ENCODE measurements around the gene CDYL. TPM values are rescaled to one million over a fixed set of nuclear protein-coding genes. Genes with fewer than 3 reads are reported as not detected.

The CDYL gene
- total RNA-seq, 1 experiment from 2014 or later: 60.8 TPM

DNA sequence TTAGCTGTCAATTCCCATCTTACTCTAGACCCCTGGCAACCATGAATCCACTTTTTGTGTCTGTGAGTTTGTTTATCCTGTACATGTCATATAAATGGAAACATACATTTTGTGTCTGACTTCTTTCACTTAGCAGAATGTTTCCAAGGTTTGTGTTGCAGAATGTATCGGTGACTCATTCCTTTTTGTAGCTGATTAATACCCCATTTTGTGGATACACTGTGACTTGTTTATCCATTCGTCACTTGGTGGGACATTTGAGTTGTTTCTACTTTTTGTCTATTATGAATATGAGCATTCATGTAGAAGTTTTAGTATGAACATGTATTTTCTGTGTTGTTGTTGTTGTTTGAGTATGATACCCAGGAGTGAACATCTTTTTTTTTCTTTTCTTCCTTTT, 21.4 kb downstream of the CDYL start:
- Histone ChIP-seq H3K27me3 (ENCODE audit: insufficient read depth, low read depth) (no peaks in the 10 kb centered on the region), H2AFZ (no peak overlapping the region), H3K9me3 (ENCODE audit: insufficient read depth, low read depth) (no peaks in the 10 kb centered on the region), H3K36me3 (ENCODE audit: low read depth) (no peaks in the 10 kb centered on the region), H3K79me2 (ENCODE audit: low read depth) (peaks cover 68% of the 10 kb centered on the region), H3K27ac (no peak overlapping the region), H4K20me1 (ENCODE audit: insufficient read depth) (no peaks in the 10 kb centered on the region), H3F3A (ENCODE audit: insufficient read depth, low read depth) (no peaks in the 10 kb centered on the region), H3K4me2 (no peak overlapping the region), H3K4me3 (no peak overlapping the region), H3K4me1 (replicated peaks; ENCODE audit: insufficient read depth) (no peaks in the 10 kb centered on the region), H3K9me2 (ENCODE audit: insufficient read depth) (no peaks in the 10 kb centered on the region)
- no TSS peak for BruUV-seq (replicated peaks)
- intact Hi-C loops (cut with micrococcal nuclease; ENCODE audit: unreplicated experiment): no loop called here
- TF ChIP-seq, protein P1, sequence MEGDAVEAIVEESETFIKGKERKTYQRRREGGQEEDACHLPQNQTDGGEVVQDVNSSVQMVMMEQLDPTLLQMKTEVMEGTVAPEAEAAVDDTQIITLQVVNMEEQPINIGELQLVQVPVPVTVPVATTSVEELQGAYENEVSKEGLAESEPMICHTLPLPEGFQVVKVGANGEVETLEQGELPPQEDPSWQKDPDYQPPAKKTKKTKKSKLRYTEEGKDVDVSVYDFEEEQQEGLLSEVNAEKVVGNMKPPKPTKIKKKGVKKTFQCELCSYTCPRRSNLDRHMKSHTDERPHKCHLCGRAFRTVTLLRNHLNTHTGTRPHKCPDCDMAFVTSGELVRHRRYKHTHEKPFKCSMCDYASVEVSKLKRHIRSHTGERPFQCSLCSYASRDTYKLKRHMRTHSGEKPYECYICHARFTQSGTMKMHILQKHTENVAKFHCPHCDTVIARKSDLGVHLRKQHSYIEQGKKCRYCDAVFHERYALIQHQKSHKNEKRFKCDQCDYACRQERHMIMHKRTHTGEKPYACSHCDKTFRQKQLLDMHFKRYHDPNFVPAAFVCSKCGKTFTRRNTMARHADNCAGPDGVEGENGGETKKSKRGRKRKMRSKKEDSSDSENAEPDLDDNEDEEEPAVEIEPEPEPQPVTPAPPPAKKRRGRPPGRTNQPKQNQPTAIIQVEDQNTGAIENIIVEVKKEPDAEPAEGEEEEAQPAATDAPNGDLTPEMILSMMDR (conservative IDR thresholded peaks at IDR 0.05): no peak
- no peak for TF ChIP-seq EZH2 (IDR thresholded peaks at IDR 0.05; ENCODE audit: low read depth)
- CTCF ChIA-PET: no interaction called here
- POLR2A ChIA-PET (ENCODE audit: unreplicated experiment): no interaction called here
- DNase-seq: no peak

DNA sequence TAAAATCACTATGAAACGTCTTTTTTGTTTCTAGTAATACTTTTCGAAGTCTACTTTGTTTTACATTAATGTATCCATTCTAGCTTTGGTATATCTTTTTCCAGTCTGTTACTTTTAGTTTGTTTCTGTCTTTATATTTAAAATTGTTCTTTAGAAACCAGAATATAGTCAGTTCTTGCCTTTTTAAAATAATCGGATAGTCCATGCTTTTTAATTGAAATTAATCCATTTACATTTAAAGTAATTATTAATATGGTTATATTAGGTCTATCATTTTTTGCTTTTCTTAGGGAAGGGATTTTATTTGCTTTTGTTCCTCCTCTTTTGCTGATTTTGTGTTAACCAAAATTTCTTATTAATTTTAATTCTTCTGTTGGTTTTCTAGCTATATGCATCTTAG, 23.7 kb downstream of the CDYL start:
- BruUV-seq (replicated peaks): no TSS peak
- Histone ChIP-seq H3K4me1 (replicated peaks; ENCODE audit: insufficient read depth) (no peaks in the 10 kb centered on the region), H3F3A (ENCODE audit: insufficient read depth, low read depth) (no peaks in the 10 kb centered on the region), H2AFZ (no peak overlapping the region), H3K4me3 (no peak overlapping the region), H3K27me3 (ENCODE audit: insufficient read depth, low read depth) (no peaks in the 10 kb centered on the region), H3K27ac (no peak overlapping the region), H3K4me2 (no peak overlapping the region), H3K9me2 (ENCODE audit: insufficient read depth) (no peaks in the 10 kb centered on the region), H4K20me1 (ENCODE audit: insufficient read depth) (no peaks in the 10 kb centered on the region), H3K79me2 (ENCODE audit: low read depth) (peaks cover 60% of the 10 kb centered on the region), H3K9me3 (ENCODE audit: insufficient read depth, low read depth) (no peaks in the 10 kb centered on the region), H3K36me3 (ENCODE audit: low read depth) (no peaks in the 10 kb centered on the region)
- intact Hi-C loops (cut with micrococcal nuclease; ENCODE audit: unreplicated experiment): no loop called here
- TF ChIP-seq, protein P1 (conservative IDR thresholded peaks at IDR 0.05): no peak
- TF ChIP-seq EZH2 (IDR thresholded peaks at IDR 0.05; ENCODE audit: low read depth): no peak
- ChIA-PET POLR2A (ENCODE audit: unreplicated experiment) (interaction anchor here (0.7 kb wide), 1 partner anchor 19 kb away, joined by 5 read pairs; no protein-coding TSS in a partner anchor), CTCF (no interaction called here)
- no peak for DNase-seq

DNA sequence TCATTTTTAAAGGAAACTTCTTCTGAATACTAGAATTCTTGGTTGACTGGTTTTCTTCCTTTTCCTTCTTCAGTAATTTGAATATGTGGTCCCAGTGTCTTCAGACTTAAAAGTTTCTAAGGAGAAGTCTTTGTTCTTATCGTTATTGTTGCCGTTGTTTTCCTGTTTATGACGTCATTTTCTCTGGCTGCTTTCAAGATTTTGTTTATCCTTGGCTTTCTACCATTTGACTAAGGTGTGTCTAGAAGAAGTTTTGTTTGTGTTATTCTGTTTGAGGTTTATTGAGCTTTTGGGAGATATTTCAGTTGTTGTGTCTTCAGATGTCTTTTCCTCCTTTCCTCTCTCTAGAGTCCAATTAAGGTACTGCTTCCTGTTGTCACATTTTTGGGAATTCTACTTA, 24.5 kb downstream of the CDYL start:
- H4K20me1 ChIP-seq (ENCODE audit: insufficient read depth): no peaks in the 10 kb centered on the region

More for the DNA sequence above, 24.5 kb downstream of the CDYL start:
- H3F3A ChIP-seq (ENCODE audit: insufficient read depth, low read depth): no peaks in the 10 kb centered on the region
- ChIA-PET POLR2A (ENCODE audit: unreplicated experiment) (interaction anchor here (0.7 kb wide), 1 partner anchor 20 kb away, joined by 5 read pairs; no protein-coding TSS in a partner anchor), CTCF (no interaction called here)
- H3K27me3 ChIP-seq (ENCODE audit: insufficient read depth, low read depth): no peaks in the 10 kb centered on the region
- no peak for TF ChIP-seq EZH2 (IDR thresholded peaks at IDR 0.05; ENCODE audit: low read depth)
- TF ChIP-seq, protein P1 (conservative IDR thresholded peaks at IDR 0.05): no peak
- H2AFZ ChIP-seq: no peak overlapping the region
- H3K9me2 ChIP-seq (ENCODE audit: insufficient read depth): no peaks in the 10 kb centered on the region
- H3K4me1 ChIP-seq (replicated peaks; ENCODE audit: insufficient read depth): no peaks in the 10 kb centered on the region
- no peak overlapping the region for H3K4me2 ChIP-seq
- no TSS peak for BruUV-seq (replicated peaks)
- intact Hi-C loops (cut with micrococcal nuclease; ENCODE audit: unreplicated experiment): no loop called here
- H3K36me3 ChIP-seq (ENCODE audit: low read depth): no peaks in the 10 kb centered on the region
- H3K9me3 ChIP-seq (ENCODE audit: insufficient read depth, low read depth): no peaks in the 10 kb centered on the region
- no peak for DNase-seq
- no peak overlapping the region for H3K4me3 ChIP-seq
- peaks cover 54% of the 10 kb centered on the region for H3K79me2 ChIP-seq (ENCODE audit: low read depth)
- no peak overlapping the region for H3K27ac ChIP-seq

All from PC-9 (cell line).